OCI-LY1 (cell line): ENCODE measurements around the gene VTA1.

Experiments used
- CTCF ChIP-seq: fragments of 200-600 bp; sonication (generic), shearing (Covaris generic); IDR thresholded peaks from 2 replicates; pipeline ENCODE4 v1.5.1; 2017; ENCODE audit warnings: mild to moderate bottlenecking, antibody characterized with exemption, low read length, moderate library complexity, mixed read lengths
- EZH2 ChIP-seq: fragments of 200-600 bp; sonication (generic), shearing (Covaris generic); IDR thresholded peaks from 2 replicates; pipeline ENCODE4 v1.8.0; 2017; ENCODE audit warnings: borderline replicate concordance, mixed run types, mild to moderate bottlenecking, antibody characterized with exemption, low read length, moderate library complexity, mixed read lengths

DNA sequence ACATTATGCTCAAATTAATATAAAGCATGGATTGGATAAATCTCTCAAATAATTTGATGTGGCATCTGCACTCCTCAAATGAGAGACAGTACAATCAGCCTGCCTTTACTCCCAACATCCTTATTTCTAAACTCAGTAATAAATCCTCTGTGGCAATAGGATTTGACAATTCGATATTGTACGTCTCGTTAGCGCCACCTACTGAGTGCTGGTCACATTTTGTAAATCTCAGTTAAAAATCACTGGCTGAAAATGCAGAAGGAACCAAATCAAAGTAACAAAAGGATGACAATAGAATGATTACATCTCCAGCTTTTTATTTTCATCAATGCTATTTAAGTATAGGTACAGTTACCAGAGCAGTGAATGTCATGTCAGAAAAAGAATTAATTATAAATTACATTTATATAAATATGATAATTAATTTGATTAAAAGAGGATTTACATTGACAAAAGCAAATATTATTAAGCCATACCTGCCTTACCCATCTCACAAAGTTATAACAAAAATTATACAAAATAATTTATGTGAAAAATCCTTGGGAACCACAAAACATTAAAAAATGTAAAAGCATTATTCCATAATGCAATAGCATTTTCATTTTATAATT is 34.5 kb upstream of the VTA1 start:
- TF ChIP-seq CTCF = peak; percentile 74
- TF ChIP-seq EZH2 = no peak
